GM10248 (cell line): ENCODE data around the gene GIMAP5.

ENCODE experiments used
- CTCF ChIA-PET: fragments of 300-600 bp; sonication (Branson Sonifier 250); formaldehyde crosslinking; extraction: SDS; loops from one replicate; lab custom pipeline; 2021; ENCODE audit warnings: antibody characterized with exemption; lab: Yijun Ruan, JAX
- POLR2A ChIA-PET: fragments of 350-650 bp; sonication (Branson Sonifier 250); formaldehyde crosslinking; extraction: SDS; loops from one replicate; lab custom pipeline; 2020; ENCODE audit warnings: antibody characterized with exemption; lab: Yijun Ruan, JAX
- DNase-seq: peaks from one replicate; pipeline ENCODE4 v3.0.0; 2012; ENCODE audit errors: extremely low spot score
- CTCF ChIP-seq: IDR thresholded peaks from 2 replicates; pipeline ENCODE4 v1.5.1; 2012; ENCODE audit warnings: mild to moderate bottlenecking, low read depth; ENCODE audit errors: extremely low read depth, missing control alignments, control extremely low read depth

Gene GIMAP5

GRCh38 chr7:150745876-150746275 lies 8.7 kb downstream of the GIMAP5 start:
- CTCF ChIA-PET = interaction anchor here (1.1 to 1.9 kb wide), 3 partner anchors 8 to 11 kb away, joined by 3 to 5 read pairs (median 4); no protein-coding TSS in a partner anchor

GRCh38 chr7:150746921-150747320 lies 9.7 kb downstream of the GIMAP5 start:
- ChIA-PET CTCF (interaction anchor here (1.4 to 2.8 kb wide), 2 partner anchors 8 to 10 kb away, joined by 5 to 14 read pairs; partner anchors contain the start of gene GIMAP5), POLR2A (no interaction called here)
- DNase-seq = no peak
- no peak for TF ChIP-seq CTCF

More at GRCh38 chr7:150745876-150746275, 8.7 kb downstream of the GIMAP5 start:
- TF ChIP-seq CTCF = no peak
- no peak for DNase-seq
- POLR2A ChIA-PET = no interaction called here

- TF ChIP-seq CTCF = no peak
- CTCF ChIA-PET = interaction anchor here (1.4 to 2.8 kb wide), 3 partner anchors 10 to 355 kb away, joined by 3 to 14 read pairs (median 3); partner anchors contain the start of gene GIMAP5
- DNase-seq = no peak
- POLR2A ChIA-PET = no interaction called here
These were observed 11.2 kb downstream of the GIMAP5 start for GRCh38 chr7:150748376-150748775.

- no peak for DNase-seq
- TF ChIP-seq CTCF = no peak
- ChIA-PET CTCF (interaction anchor here (1.6 kb wide), 1 partner anchor 303 kb away, joined by 5 read pairs; no protein-coding TSS in a partner anchor), POLR2A (no interaction called here)
These were observed 14.5 kb downstream of the GIMAP5 start for GRCh38 chr7:150751702-150752101.

- ChIA-PET CTCF (interaction anchor here (4.8 kb wide), 1 partner anchor 304 kb away, joined by 31 read pairs; no protein-coding TSS in a partner anchor), POLR2A (no interaction called here)
- TF ChIP-seq CTCF = no peak
- DNase-seq = no peak
These were observed 16.0 kb downstream of the GIMAP5 start for GRCh38 chr7:150753239-150753638.

- ChIA-PET CTCF (interaction anchor here (0.6 to 4.8 kb wide), 3 partner anchors 8 to 320 kb away, joined by 3 to 31 read pairs (median 4); no protein-coding TSS in a partner anchor), POLR2A (interaction anchor here (0.6 kb wide), 1 partner anchor 1231 kb away, joined by 8 read pairs; no protein-coding TSS in a partner anchor)
- TF ChIP-seq CTCF = peak; percentile 38
- DNase-seq = peak; percentile 38
These were observed 16.8 kb downstream of the GIMAP5 start for GRCh38 chr7:150753826-150754603.
